LHCN-M2 (cell line): ENCODE results near the gene LAMA3. TPM values are rescaled to one million over a fixed set of nuclear protein-coding genes. Genes with fewer than 3 reads are reported as not detected.
A peak's percentile ranks its signal among the peaks of the same experiment; 100 is the strongest.

Experiments
- DNase-seq: peaks from one replicate; pipeline ENCODE4 v3.0.0-alpha.2; 2012; ENCODE audit warnings: low read depth
- polyA plus RNA-seq: library from polyadenylated mRNA; unstranded; fragments of >200 nt; gene quantifications from one replicate; pipeline ENCODE4 v1.2.1, GENCODE V29; 2012; ENCODE audit warnings: missing spikeins
- total RNA-seq: library from RNA; depleted of rRNA; stranded (reverse); fragments of >200 nt; gene quantifications from 2 replicates; pipeline ENCODE4 v1.2.3, GENCODE V29; 2014; rRNA removed

LAMA3 gene, protein sequence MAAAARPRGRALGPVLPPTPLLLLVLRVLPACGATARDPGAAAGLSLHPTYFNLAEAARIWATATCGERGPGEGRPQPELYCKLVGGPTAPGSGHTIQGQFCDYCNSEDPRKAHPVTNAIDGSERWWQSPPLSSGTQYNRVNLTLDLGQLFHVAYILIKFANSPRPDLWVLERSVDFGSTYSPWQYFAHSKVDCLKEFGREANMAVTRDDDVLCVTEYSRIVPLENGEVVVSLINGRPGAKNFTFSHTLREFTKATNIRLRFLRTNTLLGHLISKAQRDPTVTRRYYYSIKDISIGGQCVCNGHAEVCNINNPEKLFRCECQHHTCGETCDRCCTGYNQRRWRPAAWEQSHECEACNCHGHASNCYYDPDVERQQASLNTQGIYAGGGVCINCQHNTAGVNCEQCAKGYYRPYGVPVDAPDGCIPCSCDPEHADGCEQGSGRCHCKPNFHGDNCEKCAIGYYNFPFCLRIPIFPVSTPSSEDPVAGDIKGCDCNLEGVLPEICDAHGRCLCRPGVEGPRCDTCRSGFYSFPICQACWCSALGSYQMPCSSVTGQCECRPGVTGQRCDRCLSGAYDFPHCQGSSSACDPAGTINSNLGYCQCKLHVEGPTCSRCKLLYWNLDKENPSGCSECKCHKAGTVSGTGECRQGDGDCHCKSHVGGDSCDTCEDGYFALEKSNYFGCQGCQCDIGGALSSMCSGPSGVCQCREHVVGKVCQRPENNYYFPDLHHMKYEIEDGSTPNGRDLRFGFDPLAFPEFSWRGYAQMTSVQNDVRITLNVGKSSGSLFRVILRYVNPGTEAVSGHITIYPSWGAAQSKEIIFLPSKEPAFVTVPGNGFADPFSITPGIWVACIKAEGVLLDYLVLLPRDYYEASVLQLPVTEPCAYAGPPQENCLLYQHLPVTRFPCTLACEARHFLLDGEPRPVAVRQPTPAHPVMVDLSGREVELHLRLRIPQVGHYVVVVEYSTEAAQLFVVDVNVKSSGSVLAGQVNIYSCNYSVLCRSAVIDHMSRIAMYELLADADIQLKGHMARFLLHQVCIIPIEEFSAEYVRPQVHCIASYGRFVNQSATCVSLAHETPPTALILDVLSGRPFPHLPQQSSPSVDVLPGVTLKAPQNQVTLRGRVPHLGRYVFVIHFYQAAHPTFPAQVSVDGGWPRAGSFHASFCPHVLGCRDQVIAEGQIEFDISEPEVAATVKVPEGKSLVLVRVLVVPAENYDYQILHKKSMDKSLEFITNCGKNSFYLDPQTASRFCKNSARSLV (N-terminal part only)
- total RNA-seq: 3.3 and 4.2 TPM in 2 replicates
- polyA plus RNA-seq: 1.6 TPM

DNA sequence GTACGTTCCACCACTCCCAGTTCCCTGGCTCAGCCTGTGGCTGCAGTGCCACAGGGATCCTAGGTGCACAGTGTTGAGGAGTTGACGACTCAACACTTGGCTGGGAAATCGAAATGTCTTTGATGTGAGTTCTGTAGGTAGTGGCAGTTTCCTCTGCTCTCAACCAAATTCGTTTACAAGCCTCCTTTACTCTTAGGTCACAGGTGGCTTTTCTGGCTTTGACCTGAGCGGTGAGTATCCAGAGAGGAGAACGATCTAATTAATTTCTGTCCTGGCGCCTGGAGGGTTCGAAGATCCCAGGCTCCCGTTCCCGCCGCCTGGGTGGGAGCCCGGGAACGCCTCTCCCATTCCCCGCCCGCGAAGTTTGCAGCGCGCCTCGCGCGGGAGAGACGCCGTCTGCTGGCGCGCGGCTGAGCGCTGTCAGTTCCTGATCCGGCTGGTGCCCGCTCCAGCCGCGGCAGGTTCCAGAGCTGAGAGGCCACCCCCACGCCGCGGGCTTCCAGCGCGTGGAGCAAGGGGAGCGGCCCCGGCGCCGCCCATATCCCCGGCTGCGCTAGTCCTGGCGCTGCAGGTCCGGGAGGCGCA lies at the start of gene LAMA3:
Gene LAMA3, plus strand, starts transcription at position 423 of the 585 bp plus-strand sequence. CDS start 231 bp downstream, outside the sequence.
- DNase-seq: peak; percentile 48

DNA sequence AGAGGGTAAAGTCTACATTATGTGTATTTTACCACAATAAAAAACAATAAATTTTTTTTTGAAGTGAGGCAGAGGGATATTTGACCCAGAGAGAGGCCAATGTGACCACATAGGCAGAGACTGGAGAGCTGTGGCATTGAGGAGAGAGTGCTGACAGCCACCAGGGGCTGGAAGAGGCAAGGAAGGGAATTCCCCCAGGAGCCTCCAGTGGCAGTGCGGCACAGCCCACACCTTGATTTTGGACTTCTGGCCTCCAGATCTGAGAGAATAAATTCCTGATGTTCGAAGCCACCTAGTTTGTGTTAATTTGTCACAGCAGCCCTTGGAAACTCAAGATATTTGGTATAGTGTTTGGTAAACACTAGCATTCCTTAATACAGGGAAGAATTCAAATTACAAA lies 49.2 kb upstream of the LAMA3 start:
- DNase-seq: no peak

DNA sequence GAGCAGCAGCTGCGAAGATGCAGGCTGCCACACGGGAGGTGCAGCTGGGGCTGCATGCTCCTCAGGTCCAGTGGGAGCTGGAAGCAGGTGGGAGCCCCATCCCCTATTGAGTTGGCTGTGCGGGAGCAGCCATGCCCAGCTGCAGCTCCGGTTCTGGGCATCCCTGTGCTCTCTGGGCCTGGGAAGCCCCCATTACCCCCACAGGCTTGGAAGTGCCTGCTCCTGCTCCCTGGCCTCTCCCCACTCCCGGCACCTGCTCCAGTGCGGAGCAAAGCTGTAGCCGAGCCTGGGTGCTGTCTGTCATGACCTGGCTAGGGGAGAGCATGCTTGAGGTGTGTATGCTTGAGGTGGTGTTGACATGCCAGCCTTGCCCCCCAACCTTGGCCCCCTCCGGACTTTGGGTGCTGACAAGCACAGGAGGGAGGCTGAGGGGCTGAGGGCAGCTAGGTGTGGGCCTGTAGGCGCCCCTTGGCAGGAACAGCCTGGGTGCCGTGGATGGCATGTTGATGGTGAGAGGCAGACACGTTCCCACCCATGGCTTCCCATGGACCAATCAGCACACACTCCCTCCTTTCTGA lies 48.0 kb upstream of the LAMA3 start:
- DNase-seq: no peak

DNA sequence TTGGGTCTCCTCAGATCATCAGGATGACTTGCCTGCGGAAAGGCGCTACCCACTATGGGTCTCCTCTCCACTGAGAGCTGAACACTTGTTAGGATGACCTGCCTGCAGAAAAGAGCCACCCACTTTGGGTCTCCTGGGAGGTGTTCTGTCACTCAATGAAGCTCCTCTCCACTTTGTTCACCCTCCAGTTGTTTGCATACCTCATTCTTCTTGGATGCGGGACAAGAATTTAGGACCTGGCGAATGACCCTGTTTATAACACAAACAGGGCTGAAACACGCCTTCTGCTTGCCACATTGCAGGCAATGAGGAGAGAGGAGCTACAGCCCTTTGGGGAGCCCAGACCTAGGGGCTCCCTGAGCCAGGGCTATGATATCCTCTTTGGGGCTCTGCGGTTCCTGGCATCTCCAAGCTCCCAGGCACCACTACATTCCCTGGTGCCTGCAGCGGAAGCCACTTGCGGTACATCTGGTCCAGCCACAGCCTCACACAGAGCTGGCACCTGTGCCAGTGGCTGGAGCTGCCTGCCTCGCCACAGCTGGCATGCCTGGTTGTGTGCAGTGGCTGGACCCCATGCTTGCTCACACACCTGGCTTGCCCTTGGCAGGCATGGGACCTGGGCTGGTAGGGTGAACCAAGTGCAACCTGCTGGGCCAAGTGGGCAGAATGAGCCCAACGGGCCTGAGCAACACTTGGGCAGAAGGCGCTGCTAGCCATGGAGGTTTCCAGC lies 47.2 kb upstream of the LAMA3 start:
- DNase-seq: no peak

DNA sequence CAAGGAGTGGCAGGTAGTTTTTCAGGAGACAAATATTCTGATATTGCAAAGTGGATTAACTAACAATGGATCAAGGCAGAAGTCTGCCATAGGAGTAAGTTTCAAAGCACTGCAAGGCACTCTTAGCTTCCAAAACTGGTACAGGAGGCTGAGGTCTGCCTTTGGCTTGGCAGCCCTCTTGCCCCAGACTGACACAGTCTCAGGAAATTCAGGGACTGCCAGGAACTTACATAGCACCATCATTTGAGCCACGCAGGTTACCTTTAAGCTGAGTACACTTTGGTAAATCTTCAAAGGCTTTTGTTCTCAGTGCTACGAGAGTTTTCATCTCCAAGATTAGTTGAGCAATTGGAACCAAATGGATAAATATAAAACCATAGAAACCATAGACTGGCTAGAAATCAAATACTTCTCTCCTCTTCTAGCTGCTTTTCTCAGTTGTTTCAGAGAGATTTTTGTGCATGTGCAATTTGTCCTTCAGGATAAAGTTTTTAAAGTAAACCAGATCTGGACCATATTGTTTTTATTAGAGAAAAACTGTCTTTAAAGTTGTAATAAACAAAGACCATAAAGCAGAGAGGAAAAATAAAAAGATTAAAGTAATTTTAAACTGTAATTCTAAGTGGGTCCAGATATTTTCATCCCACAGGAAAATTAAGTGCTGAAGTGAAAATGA lies 45.3 kb upstream of the LAMA3 start:
- no peak for DNase-seq

DNA sequence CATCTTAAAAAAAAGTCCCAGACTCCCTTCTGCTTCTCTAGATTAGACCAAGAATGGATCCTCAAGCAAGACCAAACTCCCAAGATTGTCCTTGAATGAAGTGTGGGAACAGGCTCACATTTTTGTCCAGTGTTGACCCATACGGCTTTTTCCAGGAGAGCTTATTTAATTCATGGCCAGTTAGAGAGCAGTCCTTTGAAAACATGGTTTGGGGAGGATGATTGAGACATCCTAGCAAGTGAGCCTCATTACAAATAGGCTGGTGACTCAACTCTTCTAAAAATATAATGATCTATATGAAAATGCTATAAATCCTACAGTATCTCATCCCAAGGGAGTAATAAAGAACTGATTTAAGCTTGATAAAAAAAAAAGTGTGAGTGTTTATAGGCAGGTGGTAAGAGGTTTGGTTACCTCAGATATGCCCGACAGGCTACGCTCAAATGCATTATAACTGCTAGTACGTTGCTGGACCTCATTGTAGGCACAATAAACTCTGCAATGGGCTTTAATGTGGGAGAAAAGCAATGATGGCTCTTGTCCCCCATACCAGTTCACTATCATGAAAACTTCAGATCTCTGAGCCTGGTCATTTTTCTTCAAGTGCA lies 43.6 kb upstream of the LAMA3 start:
- DNase-seq: no peak

DNA sequence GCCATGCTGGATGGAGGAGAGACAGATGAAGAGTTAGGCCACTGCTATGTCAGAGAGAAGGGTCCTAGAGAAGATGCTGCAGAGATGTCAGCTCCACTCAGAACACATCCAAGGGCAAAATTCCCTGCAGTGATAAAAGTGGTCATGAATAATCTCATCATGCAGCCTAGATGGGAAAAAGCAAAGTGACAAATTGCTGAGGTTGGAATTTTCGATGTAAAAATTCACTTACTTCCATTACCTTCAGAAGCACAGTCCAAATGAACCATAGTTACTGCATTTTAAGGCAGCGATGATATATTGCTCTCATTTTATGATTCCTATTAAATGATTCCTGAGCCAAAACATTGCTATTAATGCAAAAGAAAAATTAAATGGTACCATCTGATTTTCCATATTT lies 43.0 kb upstream of the LAMA3 start:
- DNase-seq: no peak

DNA sequence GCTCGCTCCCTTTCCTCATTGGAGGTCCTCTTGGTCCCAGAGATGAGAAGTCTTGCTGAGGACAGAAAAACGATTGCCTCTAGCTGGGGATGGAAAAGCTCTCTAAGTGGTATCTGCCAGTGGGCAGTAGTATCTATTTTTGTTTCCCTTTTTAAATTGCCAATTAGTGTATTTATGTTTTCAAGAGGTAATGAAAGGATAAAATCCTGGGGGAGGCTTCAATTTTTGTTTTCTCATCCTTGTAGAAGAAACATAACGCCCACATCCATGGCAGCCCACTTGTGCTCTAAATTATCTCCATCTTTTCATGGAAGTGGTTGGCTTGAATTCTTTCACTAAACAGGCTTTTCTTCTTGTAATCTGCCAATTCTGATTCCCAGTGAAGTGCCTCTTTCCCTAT lies 40.8 kb upstream of the LAMA3 start:
- DNase-seq: no peak

DNA sequence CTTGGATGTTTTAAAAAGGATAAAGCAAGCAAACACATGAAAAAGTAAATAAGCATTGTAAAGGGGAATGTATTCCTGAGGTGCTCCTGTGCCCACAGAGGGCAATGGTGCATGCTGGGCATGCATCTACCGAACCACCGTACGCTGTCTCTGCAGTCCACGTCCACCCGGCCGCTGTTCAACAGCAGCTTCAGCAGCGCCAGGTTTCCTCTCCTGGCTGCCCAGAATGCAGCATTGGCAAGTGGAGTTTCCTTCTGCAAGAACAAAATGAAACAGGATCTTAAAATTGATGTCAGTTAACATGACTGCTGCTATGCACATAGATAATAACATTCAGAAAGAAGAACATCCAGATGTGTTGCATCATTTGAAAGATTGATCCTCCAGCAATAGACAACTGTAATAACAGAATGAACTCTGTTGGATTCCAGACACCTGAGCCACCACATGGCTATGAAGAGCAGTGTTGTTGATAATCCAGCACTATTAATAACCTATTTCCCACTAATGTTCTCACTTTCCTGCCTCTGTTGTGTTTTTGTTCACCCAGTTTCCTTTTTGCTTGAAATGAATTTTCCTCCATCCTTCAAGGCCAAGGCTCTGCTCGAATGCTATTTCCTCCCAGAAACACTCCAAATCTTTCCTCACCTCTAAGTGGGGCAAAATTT lies 40.2 kb upstream of the LAMA3 start:
- DNase-seq: no peak

DNA sequence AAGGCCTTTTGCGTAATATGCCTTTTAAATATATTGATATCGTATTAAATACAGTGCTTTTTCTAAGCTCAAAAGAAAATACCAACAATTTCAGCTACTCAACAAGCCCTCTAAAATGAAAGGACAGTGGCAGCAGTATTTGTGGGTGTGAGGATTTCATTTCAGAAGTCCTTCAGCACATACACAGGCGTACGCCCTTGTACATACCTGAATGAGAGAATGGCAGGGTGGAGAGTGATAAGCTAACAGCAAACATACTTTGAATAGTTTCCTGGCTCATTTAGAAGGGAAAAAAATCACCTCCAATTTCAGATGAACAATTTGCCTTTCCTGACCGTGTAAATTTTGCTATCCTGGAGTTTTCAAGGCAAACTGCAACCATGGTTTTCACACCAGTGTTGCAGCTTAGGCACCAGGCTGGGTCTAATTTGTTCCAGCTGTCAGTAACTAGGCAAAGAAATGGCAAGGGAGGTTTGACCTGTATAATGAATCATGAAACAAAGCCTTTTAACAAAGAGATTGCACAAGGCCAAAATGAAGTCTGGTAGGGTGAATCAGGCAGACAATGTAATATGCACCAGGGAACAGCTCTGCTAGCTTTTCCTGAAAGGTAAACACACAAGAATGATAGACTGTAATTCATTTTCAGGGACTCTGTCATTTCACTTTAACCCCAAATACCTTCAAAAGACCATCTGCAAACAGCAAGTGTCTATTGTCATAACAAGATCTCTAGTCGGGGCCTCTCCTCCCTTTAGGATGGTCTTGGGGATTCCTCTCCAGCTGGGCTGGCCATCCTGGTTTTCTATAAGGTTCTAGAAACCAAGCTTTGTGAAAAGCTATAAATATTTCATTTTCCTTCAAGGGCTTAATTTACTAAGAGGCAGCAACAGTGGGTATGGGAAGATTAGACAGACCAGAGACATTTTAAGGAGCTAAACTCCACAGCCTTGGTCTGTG lies 38.0 kb upstream of the LAMA3 start:
- peak; percentile 87 for DNase-seq

DNA sequence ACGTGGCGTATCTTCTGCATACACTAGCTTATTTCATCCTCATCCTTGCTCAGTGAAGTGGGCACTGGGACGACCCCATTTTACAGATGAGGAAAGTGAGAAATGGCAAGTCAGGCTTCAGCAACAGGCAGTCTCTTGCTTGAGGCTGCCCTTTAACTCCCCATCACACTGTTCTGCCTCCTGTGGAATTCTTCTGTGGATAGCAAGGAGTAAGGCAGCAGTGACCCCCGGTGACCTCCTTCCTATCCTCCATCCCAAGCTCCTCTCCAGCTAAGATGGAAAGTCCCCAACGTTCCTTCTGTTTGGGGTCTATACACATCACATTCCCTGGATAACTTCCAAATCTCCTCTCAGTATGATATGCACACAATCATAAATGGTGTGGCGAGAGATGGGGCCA lies 37.0 kb upstream of the LAMA3 start:
- no peak for DNase-seq

DNA sequence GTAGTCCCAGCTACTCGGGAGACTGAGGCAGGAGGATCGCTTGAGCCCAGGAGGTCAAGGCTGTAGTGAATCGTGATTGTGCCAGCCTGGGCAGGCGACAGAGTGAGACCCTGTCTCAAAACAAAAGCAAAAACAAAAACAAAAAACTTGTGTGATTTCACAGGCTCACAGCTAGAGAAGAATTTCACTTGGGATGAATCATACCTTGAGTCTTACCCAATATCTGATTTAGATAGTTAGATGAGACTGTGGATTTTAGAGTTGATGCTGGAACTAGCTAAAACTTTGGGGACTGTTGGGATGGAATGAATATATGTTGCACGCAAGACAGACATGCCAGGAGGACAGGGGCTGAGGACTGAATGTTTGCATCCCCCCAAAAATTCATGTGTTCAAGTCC lies 31.0 kb upstream of the LAMA3 start:
- DNase-seq: peak; percentile 32

DNA sequence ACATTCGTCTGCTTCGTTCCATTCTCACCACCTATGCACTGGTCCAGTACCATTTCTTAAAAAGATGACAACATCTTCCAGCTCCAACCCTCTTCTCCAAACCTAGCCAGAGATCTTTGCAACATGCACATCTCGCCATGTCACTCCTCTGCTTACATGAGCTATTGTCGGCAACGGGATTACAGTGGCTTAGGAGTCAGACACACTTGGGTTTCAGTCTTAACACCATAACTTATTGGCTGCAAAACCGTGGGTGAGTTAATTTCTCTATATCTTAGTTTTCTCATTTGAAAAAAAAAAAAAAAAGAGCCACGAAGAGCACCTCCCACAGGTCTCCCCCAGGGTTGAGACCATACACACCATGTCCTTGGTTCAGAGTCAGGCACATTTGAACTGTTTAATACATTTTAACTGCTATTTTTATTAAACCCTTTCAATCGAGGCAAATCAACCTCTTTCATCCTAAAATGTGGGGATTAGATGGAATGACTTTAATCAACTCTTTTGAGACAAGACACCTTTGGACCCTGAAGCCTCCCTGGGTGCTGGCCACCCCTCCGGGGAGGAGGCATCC lies 27.4 kb upstream of the LAMA3 start:
- DNase-seq: peak; percentile 15

DNA sequence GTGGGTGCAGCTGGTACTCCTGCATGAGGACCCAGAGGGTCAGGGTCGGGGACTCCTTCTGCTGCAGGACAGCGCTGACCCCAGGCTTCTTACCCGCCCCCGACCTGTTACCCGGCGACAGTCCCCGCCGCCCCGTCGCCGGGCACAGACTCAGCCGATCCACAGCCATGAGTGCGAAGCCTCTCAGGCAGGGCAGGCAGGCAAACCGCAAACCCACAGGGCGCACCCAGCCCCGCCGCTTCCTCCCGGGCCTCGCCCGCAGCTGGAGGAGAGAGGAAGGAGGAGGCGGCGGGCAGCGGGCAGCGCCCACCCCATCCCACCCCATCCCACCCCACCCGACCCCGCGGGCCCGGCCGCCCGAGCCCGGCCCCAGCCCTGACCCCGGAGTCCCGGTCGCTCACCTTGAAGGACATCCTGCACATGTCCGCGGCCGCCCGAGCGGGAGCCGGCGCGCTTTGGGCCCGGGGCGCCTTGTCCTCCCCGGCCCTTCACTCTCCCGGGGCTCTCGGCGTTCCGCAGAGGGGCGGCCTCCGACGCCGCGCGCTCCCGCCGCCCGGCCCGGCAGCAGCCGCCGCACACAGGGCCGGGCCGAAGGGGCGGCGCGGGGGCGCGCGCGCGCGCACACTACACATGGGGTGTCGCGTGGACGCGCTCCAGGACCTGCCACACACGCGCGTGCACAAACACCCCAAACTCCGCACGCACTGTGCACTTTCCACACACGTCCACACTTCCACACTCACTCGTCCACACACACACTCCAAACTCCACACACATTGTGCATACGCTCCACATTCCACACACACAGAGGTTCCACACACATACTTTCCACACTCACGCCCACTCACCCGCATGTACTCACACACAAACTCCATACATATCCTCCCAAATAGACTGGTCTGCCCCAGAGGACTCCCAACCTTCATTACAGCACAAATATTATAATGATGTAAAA lies 26.7 kb upstream of the LAMA3 start, which contains the start of gene ANKRD29:
Gene ANKRD29, minus strand, starts transcription at position 603 of the 955 bp plus-strand sequence. Its CDS starts 181 bp downstream, at position 422.
- peak; percentile 44 for DNase-seq

DNA sequence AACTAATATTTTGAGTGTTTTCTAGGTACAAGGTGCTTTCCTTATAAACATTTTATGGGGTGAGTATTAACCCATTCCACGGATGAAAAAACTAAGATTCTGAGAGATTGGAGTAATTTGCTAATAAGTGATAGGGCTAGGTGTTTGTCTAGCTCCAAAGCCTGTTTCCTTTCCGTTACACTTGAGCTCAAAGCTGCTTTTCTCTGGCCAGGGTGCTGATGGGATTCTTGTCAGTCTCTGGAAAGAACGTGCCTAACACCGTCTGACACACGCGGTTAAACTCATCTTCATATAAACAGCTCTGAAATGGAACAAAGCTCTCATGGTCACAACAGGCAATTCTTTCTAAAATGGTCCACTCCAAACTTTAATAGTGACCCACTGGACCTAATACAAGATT lies 24.6 kb upstream of the LAMA3 start:
- DNase-seq: no peak

DNA sequence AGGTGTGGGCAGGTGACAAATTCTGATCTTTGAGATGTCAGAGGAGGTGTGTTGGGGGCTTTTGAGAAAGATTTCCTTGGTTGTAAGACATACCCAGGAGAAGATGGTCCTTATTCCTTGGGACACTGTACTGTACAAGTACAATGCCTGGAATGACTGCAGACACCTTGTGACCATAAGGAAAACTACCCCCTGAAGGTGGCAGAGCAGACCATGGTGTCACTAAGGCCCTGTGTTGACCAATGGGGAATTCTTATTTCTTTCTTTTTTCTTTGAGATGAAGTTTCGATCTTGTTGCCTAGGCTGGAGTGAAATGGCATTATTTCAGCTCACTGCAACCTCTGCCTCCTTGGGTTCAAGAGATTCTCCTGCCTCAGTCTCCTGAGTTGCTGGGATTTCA lies 22.1 kb upstream of the LAMA3 start:
- no peak for DNase-seq
